Stimulated activated CD4-positive, alpha-beta T cell treated with anti-CD3 and anti-CD28 coated beads, Interleukin-15, amount 100 ng/mL, for 1 hour (primary cell): ENCODE data around the gene TTLL6.
A peak's percentile ranks its signal among the peaks of the same experiment; 100 is the strongest.
"Not testable (repeated sequence)": the region's sequence is repeated elsewhere in the genome, so short reads cannot be mapped to it uniquely, and the experiment has no call there.

Source experiments
- DNase-seq, 2 donors: peaks; one replicate each; pipeline ENCODE4 v3.0.0-alpha.2; 2020; ENCODE audit warnings: low read depth in 1 of 2, low spot score in 1 of 2

Gene TTLL6

GRCh38 chr17:48816438-48816773, 623 bp downstream of the TTLL6 start:
- no peak for DNase-seq

GRCh38 chr17:48815311-48815710, 1.7 kb downstream of the TTLL6 start:
- DNase-seq = no peak

- peak; percentile 18 to 22 for DNase-seq
Observed at GRCh38 chr17:48814504-48814903, 2.5 kb downstream of the TTLL6 start.

GRCh38 chr17:48812001-48812400, 5.0 kb downstream of the TTLL6 start:
- DNase-seq = no peak

GRCh38 chr17:48809182-48809581, 7.8 kb downstream of the TTLL6 start:
- DNase-seq = no peak

GRCh38 chr17:48804936-48805411, 12.1 kb downstream of the TTLL6 start:
- peak; percentile 39 to 54 for DNase-seq

GRCh38 chr17:48800626-48801217, 16.3 kb downstream of the TTLL6 start:
- no peak for DNase-seq

GRCh38 chr17:48799069-48799723, 17.8 kb downstream of the TTLL6 start:
- no peak for DNase-seq

GRCh38 chr17:48796163-48796522, 20.9 kb downstream of the TTLL6 start:
- not testable (repeated sequence) for DNase-seq

GRCh38 chr17:48795444-48796162, 21.4 kb downstream of the TTLL6 start:
- DNase-seq = no peak

GRCh38 chr17:48792033-48792798, 24.8 kb downstream of the TTLL6 start:
- DNase-seq = no peak

GRCh38 chr17:48791128-48792032, 25.6 kb downstream of the TTLL6 start:
- no peak for DNase-seq

GRCh38 chr17:48790607-48791127, 26.4 kb downstream of the TTLL6 start:
- DNase-seq = no peak

GRCh38 chr17:48787828-48788227, 29.2 kb downstream of the TTLL6 start:
- DNase-seq = no peak

GRCh38 chr17:48779421-48779820, 37.6 kb downstream of the TTLL6 start:
- no peak for DNase-seq

- no peak for DNase-seq
Observed at GRCh38 chr17:48776602-48777001, 40.4 kb downstream of the TTLL6 start.

GRCh38 chr17:48773245-48773644, 43.8 kb downstream of the TTLL6 start:
- DNase-seq = no peak

GRCh38 chr17:48770954-48771353, 46.1 kb downstream of the TTLL6 start:
- no peak for DNase-seq

GRCh38 chr17:48769009-48769675, 47.9 kb downstream of the TTLL6 start:
- no peak for DNase-seq

- no peak for DNase-seq
Observed at GRCh38 chr17:48767263-48767774, 49.7 kb downstream of the TTLL6 start.
